Immature natural killer cell (primary cell): ENCODE results near the gene ARF4. TPM values are rescaled to one million over a fixed set of nuclear protein-coding genes. Genes with fewer than 3 reads are reported as not detected.
"Not testable (repeated sequence)": the region's sequence is repeated elsewhere in the genome, so short reads cannot be mapped to it uniquely, and the experiment has no call there.

Experiments
- DNase-seq, 3 donors: peaks; one replicate each; pipeline ENCODE4 v3.0.0; 2022; ENCODE audit warnings: mixed read lengths in 1 of 3
- H3K27ac Mint-ChIP-seq, 6 donors: one replicate each; pipeline ENCODE4 v1.8.0; 2020; ENCODE audit warnings: mixed read lengths in 6 of 6, mild to moderate bottlenecking in 5 of 6, inconsistent platforms in 4 of 6, moderate library complexity in 3 of 6
- H3K27me3 Mint-ChIP-seq, 3 donors: one replicate each; pipeline ENCODE4 v1.8.0; 2020 to 2021; ENCODE audit warnings: low read depth in 3 of 3, mild to moderate bottlenecking in 3 of 3, mixed read lengths in 3 of 3, moderate library complexity in 3 of 3, inconsistent platforms in 1 of 3
- H3K36me3 Mint-ChIP-seq, 3 donors: one replicate each; pipeline ENCODE4 v1.8.0; 2020; ENCODE audit warnings: mixed read lengths in 3 of 3, inconsistent platforms in 2 of 3, mild to moderate bottlenecking in 2 of 3
- H3K4me1 Mint-ChIP-seq, 2 donors: one replicate each; pipeline ENCODE4 v1.8.0; 2020; ENCODE audit warnings: inconsistent platforms in 2 of 2, mild to moderate bottlenecking in 2 of 2, mixed read lengths in 2 of 2, moderate library complexity in 1 of 2
- H3K4me3 Mint-ChIP-seq, 5 donors: one replicate each; pipeline ENCODE4 v1.8.0; 2020; ENCODE audit warnings: mild to moderate bottlenecking in 5 of 5, mixed read lengths in 5 of 5, inconsistent platforms in 3 of 5, moderate library complexity in 3 of 5
- H3K9me3 Mint-ChIP-seq, 6 donors: one replicate each; pipeline ENCODE4 v1.8.0; 2020; ENCODE audit warnings: mild to moderate bottlenecking in 6 of 6, mixed read lengths in 6 of 6, inconsistent platforms in 4 of 6, moderate library complexity in 3 of 6
- polyA plus RNA-seq, 3 donors: library from polyadenylated mRNA; unstranded; fragments of 300-500 nt; fragmentation: Illumina TruSeq; gene quantifications; one replicate each; pipeline ENCODE4 v1.2.3, GENCODE V29; 2021

Gene ARF4
- polyA plus RNA-seq: 100 to 1,000 TPM; 136 to 221 (median 158) TPM

GRCh38 chr3:57597127-57597923, at the start of gene ARF4:
Gene ARF4, minus strand, starts transcription at chr3:57597344. Its CDS starts 204 bp downstream, at chr3:57597140.
- Mint-ChIP-seq H3K27ac (peak within 1 kb of the TSS; percentile 100), H3K36me3 (peaks cover 0 to 4% (median 0%) of the 10 kb centered on the region in 3 donors), H3K4me1 (peaks cover 55 to 68% of the 10 kb centered on the region in 2 donors), H3K4me3 (peak within 1 kb of the TSS; percentile 95 to 100 (median 98)), H3K27me3 (peaks cover 19 to 25% (median 23%) of the 10 kb centered on the region in 3 donors), H3K9me3 (no peaks in the 10 kb centered on the region)
- peak; percentile 100 for DNase-seq

GRCh38 chr3:57646723-57647122, 49.6 kb upstream of the ARF4 start:
- H3K4me3 Mint-ChIP-seq: no peak overlapping the region
- H3K9me3 Mint-ChIP-seq: no peaks in the 10 kb centered on the region
- peak in 2 of 3 donors; percentile 10 to 15 for DNase-seq
- H3K4me1 Mint-ChIP-seq: peaks cover 6 to 27% of the 10 kb centered on the region in 2 donors
- peak overlapping the region in 4 of 6 donors; percentile 7 to 69 (median 40) for H3K27ac Mint-ChIP-seq
- no peaks in the 10 kb centered on the region for H3K27me3 Mint-ChIP-seq
- H3K36me3 Mint-ChIP-seq: peaks cover 31 to 49% (median 42%) of the 10 kb centered on the region in 3 donors

DNA sequence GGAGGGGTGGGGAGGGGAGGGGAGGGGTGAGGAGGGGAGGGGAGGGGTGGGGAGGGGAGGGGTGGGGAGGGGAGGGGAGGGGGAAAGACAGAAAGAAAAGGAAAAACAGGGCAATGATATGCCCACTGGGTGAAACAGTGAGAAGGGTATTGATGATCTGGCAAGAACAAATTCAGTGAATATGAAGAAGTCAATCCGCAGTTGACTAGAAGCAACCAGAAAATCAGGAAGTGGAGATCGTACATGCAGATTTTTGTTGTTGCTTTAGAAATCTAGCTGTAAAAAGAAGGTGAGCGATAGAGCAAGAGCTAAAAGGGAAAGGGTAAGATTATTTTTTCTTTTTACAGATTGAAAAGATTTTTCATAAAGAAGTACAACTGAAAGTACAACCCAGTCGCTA, 47.6 kb upstream of the ARF4 start:
- no peaks in the 10 kb centered on the region for H3K9me3 Mint-ChIP-seq
- no peak for DNase-seq
- no peak overlapping the region for H3K4me3 Mint-ChIP-seq
- H3K4me1 Mint-ChIP-seq: peaks cover 8 to 27% of the 10 kb centered on the region in 2 donors
- H3K36me3 Mint-ChIP-seq: peaks cover 40 to 52% (median 50%) of the 10 kb centered on the region in 3 donors
- H3K27me3 Mint-ChIP-seq: no peaks in the 10 kb centered on the region
- peak overlapping the region in 1 of 6 donors; percentile 85 for H3K27ac Mint-ChIP-seq

- H3K27me3 Mint-ChIP-seq: peaks cover 0 to 2% (median 0%) of the 10 kb centered on the region in 3 donors
- no peak overlapping the region for H3K4me3 Mint-ChIP-seq
- peaks cover 4 to 5% of the 10 kb centered on the region in 2 donors for H3K4me1 Mint-ChIP-seq
- no peaks in the 10 kb centered on the region for H3K9me3 Mint-ChIP-seq
- peak overlapping the region in 1 of 6 donors; percentile 35 for H3K27ac Mint-ChIP-seq
- H3K36me3 Mint-ChIP-seq: peaks cover 29 to 48% (median 36%) of the 10 kb centered on the region in 3 donors
- no peak for DNase-seq
Observed at GRCh38 chr3:57637391-57637790, 40.2 kb upstream of the ARF4 start.

GRCh38 chr3:57634259-57634658, 37.1 kb upstream of the ARF4 start:
- H3K27me3 Mint-ChIP-seq, H3K4me1 Mint-ChIP-seq, DNase-seq, H3K4me3 Mint-ChIP-seq, H3K9me3 Mint-ChIP-seq, H3K27ac Mint-ChIP-seq: not testable (repeated sequence)
- H3K36me3 Mint-ChIP-seq: peaks cover 16 to 45% (median 23%) of the 10 kb centered on the region in 3 donors

DNA sequence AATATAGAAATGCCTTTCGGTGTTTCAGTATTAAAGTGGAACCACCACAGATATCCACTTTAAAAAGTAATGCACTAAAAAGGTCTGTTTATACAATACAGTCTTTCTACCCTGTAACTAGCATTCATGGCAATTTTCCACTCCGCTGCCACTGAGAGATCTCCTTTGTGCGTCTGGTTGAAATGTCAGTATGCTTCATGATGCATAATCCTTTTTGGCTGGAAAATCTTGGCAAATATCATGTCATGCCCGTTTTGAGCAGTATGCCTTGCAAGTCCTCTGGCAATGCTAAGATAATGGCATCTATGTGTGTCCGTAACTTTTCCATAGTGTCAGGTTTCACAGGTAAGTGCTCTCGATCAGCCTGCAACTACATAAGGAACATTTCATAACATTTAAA, 30.8 kb upstream of the ARF4 start:
- Mint-ChIP-seq H3K4me1 (peaks cover 0 to 3% of the 10 kb centered on the region in 2 donors), H3K4me3 (no peak overlapping the region)
- DNase-seq: no peak

DNA sequence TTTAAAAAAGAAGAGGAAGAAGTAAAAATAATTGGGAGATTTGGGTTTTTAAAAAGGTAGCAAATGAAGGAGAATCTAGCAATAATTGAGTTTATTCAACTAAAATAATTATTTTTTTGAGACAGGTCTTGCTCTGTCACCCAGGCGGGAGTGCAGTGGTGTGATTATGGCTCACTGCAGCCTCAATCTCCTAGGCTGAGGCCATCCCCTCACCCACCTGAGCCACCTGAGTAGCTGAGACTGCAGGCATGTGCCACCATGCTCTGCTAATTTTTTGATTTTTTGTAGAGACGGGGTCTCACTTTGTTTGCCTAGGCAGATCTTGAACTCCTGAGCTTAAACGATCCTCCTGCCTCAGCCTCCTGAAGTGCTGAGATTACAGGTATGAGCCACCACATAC, 27.7 kb upstream of the ARF4 start:
- Mint-ChIP-seq H3K27ac (peak overlapping the region in 2 of 6 donors; percentile 9 to 31), H3K4me3 (no peak overlapping the region), H3K36me3 (peaks cover 21 to 30% (median 25%) of the 10 kb centered on the region in 3 donors), H3K4me1 (peaks cover 0 to 1% of the 10 kb centered on the region in 2 donors), H3K27me3 (no peaks in the 10 kb centered on the region), H3K9me3 (no peaks in the 10 kb centered on the region)
- DNase-seq: no peak

More for the DNA sequence above, 30.8 kb upstream of the ARF4 start:
- no peaks in the 10 kb centered on the region for H3K27me3 Mint-ChIP-seq
- H3K27ac Mint-ChIP-seq: no peak overlapping the region
- peaks cover 23 to 40% (median 33%) of the 10 kb centered on the region in 3 donors for H3K36me3 Mint-ChIP-seq
- H3K9me3 Mint-ChIP-seq: no peaks in the 10 kb centered on the region

DNA sequence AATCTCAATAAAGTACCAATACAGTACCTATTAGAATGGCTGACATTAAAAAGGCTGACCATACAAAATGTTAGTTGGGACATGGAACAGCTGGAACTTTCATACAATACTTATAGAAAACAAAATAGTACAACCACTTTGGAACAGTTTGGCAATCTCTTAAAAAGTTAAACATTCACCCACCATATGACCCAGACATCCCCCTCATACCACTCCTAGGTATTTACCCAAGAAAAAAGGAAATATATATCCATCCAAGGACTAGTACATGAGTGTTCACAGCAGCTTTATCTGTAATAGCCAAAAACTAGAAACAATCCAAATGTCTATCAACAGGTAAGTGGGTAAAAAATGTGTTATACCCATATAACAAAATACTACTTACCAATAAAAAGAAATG, 25.2 kb upstream of the ARF4 start:
- Mint-ChIP-seq H3K9me3 (no peaks in the 10 kb centered on the region), H3K36me3 (peaks cover 8 to 15% (median 14%) of the 10 kb centered on the region in 3 donors), H3K4me1 (no peaks in the 10 kb centered on the region), H3K27me3 (no peaks in the 10 kb centered on the region), H3K27ac (peak overlapping the region in 4 of 6 donors; percentile 7 to 83 (median 48)), H3K4me3 (no peak overlapping the region)
- DNase-seq: no peak

DNA sequence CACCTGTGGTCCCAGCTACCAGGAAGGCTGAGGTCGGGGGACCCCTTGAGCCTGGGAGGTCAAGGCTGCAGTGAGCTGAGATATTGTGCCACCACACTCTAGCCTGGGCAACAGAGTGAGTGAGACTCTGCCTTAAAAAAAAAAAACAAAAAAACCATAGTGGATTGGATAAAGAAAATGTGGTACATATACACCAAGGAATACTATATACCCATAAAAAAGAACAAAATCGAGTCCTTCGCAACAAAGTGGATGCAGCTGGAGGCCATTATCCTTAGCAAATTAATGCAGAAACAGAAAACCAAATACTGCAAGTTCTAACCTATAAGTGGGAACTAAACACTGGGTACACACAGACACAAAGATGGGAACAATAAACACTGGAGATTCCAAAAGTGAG, 20.6 kb upstream of the ARF4 start:
- Mint-ChIP-seq H3K27me3 (no peaks in the 10 kb centered on the region), H3K36me3 (peaks cover 0 to 6% (median 0%) of the 10 kb centered on the region in 3 donors), H3K4me1 (no peaks in the 10 kb centered on the region), H3K9me3 (no peaks in the 10 kb centered on the region), H3K4me3 (no peak overlapping the region), H3K27ac (peak overlapping the region in 3 of 6 donors; percentile 29 to 54 (median 40))
- no peak for DNase-seq

DNA sequence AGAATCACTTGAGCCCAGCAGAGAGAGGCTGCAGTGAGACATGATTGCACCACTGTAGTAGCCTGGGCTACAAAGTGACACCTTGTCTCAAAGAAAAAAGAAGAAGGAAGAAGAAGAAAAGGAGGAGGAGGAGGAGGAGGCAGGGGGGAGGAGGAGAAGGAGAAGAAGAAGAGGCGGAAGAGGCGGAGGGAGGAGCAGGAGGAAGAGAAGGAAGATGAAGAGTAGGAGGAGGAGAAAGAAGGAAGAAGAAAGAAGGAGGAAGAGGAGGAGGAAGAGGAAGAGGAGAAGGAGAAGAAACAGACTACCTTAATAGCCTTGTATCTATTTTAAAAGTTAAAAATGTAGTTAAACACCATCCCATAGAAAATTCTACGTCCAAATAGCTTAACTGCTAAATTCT, 19.1 kb upstream of the ARF4 start:
- Mint-ChIP-seq H3K4me3 (no peak overlapping the region), H3K4me1 (peaks cover 0 to 6% of the 10 kb centered on the region in 2 donors), H3K27ac (peak overlapping the region in 1 of 6 donors; percentile 14), H3K9me3 (no peaks in the 10 kb centered on the region), H3K36me3 (peaks cover 0 to 11% (median 4%) of the 10 kb centered on the region in 3 donors), H3K27me3 (no peaks in the 10 kb centered on the region)
- no peak for DNase-seq

- H3K27ac Mint-ChIP-seq, H3K4me3 Mint-ChIP-seq, H3K27me3 Mint-ChIP-seq, H3K9me3 Mint-ChIP-seq, H3K4me1 Mint-ChIP-seq, DNase-seq: not testable (repeated sequence)
- H3K36me3 Mint-ChIP-seq: peaks cover 9 to 31% (median 30%) of the 10 kb centered on the region in 3 donors
Observed at GRCh38 chr3:57611870-57612269, 14.7 kb upstream of the ARF4 start.

DNA sequence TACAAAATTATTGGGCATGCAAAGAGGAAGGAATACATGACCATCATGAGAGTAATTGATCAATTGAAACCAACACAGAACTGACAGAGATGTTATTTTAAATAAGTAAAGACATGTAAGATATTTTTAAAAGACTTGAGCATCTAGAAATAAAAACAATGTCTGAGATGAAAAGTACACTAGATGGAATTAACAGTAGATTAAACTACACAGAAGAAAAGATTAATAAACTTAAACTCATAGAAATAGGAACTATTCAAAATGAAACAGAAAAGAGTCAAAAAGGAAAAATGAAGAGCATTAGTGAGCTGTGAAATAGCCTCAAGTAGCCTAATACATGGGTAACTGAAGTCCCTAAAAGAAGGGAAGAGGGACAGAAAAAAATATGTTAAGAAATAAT, 8.5 kb upstream of the ARF4 start:
- no peak overlapping the region for H3K4me3 Mint-ChIP-seq
- H3K36me3 Mint-ChIP-seq: peaks cover 23 to 44% (median 39%) of the 10 kb centered on the region in 3 donors
- H3K9me3 Mint-ChIP-seq: peaks cover 2 to 13% (median 8%) of the 10 kb centered on the region in 6 donors
- peaks cover 0 to 2% (median under 1%) of the 10 kb centered on the region in 3 donors for H3K27me3 Mint-ChIP-seq
- H3K4me1 Mint-ChIP-seq: no peaks in the 10 kb centered on the region
- H3K27ac Mint-ChIP-seq: no peak overlapping the region
- DNase-seq: no peak

DNA sequence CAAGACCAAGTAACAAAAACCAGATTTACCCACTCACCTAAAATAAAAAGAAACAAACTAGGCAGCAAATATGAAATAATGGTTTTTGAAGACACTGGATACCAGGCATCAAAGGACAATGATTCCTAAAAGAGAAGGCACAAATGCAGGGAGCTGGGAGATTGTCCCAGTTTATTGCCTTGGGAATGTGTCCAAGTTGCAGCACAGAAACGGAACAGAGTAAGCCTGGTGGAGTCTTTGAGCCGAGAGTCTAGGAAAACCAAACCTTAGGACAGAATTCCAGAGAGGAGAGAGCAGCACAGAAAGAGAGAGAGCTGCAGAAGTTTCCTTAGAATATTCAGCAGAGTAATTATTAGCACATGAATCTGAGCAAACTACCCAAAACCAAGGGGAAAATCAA, 7.8 kb upstream of the ARF4 start:
- Mint-ChIP-seq H3K4me3 (no peak overlapping the region), H3K9me3 (peaks cover 2 to 13% (median 8%) of the 10 kb centered on the region in 6 donors), H3K27ac (no peak overlapping the region), H3K4me1 (no peaks in the 10 kb centered on the region), H3K36me3 (peaks cover 23 to 44% (median 34%) of the 10 kb centered on the region in 3 donors), H3K27me3 (peaks cover 0 to 2% (median 0%) of the 10 kb centered on the region in 3 donors)
- DNase-seq: no peak

- Mint-ChIP-seq H3K36me3 (peaks cover 4 to 10% (median 6%) of the 10 kb centered on the region in 3 donors), H3K4me1 (peaks cover 35 to 42% of the 10 kb centered on the region in 2 donors), H3K4me3 (no peak overlapping the region), H3K27ac (peak overlapping the region in 3 of 6 donors; percentile 62 to 78 (median 75)), H3K27me3 (peaks cover 19 to 24% (median 21%) of the 10 kb centered on the region in 3 donors), H3K9me3 (peaks cover 0 to 3% (median 0%) of the 10 kb centered on the region in 6 donors)
- no peak for DNase-seq
Observed at GRCh38 chr3:57600195-57600594, 3.1 kb upstream of the ARF4 start.
